ENCODE data around the gene TMPRSS4. TPM values are rescaled to one million over a fixed set of nuclear protein-coding genes. Genes with fewer than 3 reads are reported as not detected.
A peak's percentile ranks its signal among the peaks of the same experiment; 100 is the strongest.

TMPRSS4 gene
- total RNA-seq, 2 experiments from 2014 or later, result not detected

- Histone ChIP-seq H3K9me3 (ENCODE audit: control insufficient read depth in 1 of 2, insufficient read depth in 1 of 2, low read length in 2 of 2) (peaks cover under 1 to 5% of the 10 kb centered on the region in 2 experiments), H3K27ac (ENCODE audit: low read depth in 1 of 2, low read length in 2 of 2) (no peak overlapping the region), H3K4me1 (ENCODE audit: insufficient read depth, low read length) (peaks cover 8% of the 10 kb centered on the region), H3K4me3 (ENCODE audit: low read length) (no peak overlapping the region), H3K36me3 (ENCODE audit: insufficient read depth, low read length) (no peaks in the 10 kb centered on the region), H3K27me3 (ENCODE audit: control insufficient read depth in 1 of 2, insufficient read depth in 2 of 2, low read length in 2 of 2) (no peaks in the 10 kb centered on the region)
- TF ChIP-seq, protein P1, sequence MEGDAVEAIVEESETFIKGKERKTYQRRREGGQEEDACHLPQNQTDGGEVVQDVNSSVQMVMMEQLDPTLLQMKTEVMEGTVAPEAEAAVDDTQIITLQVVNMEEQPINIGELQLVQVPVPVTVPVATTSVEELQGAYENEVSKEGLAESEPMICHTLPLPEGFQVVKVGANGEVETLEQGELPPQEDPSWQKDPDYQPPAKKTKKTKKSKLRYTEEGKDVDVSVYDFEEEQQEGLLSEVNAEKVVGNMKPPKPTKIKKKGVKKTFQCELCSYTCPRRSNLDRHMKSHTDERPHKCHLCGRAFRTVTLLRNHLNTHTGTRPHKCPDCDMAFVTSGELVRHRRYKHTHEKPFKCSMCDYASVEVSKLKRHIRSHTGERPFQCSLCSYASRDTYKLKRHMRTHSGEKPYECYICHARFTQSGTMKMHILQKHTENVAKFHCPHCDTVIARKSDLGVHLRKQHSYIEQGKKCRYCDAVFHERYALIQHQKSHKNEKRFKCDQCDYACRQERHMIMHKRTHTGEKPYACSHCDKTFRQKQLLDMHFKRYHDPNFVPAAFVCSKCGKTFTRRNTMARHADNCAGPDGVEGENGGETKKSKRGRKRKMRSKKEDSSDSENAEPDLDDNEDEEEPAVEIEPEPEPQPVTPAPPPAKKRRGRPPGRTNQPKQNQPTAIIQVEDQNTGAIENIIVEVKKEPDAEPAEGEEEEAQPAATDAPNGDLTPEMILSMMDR (IDR thresholded peaks at IDR 0.05), result no peak
- Mint-ChIP-seq H3K4me1 (ENCODE audit: low read depth) (no peaks in the 10 kb centered on the region), H3K36me3 (ENCODE audit: low read depth) (no peaks in the 10 kb centered on the region), H3K27ac (no peak overlapping the region), H3K9me3 (no peaks in the 10 kb centered on the region), H3K4me3 (no peak overlapping the region), H3K27me3 (no peaks in the 10 kb centered on the region)
- POLR2A ChIA-PET, result no interaction called here
- intact Hi-C loops (cut with DNase I, micrococcal nuclease), result no loop called here
- ATAC-seq (ENCODE audit: poor library complexity), result no peak
- DNase-seq, result peak in 3 of 14 experiments; percentile 6 to 60 (median 30)
- CTCF ChIA-PET, result no interaction called here
These were observed 4.5 kb downstream of the TMPRSS4 start for GRCh38 chr11:118081241-118081958.

DNA sequence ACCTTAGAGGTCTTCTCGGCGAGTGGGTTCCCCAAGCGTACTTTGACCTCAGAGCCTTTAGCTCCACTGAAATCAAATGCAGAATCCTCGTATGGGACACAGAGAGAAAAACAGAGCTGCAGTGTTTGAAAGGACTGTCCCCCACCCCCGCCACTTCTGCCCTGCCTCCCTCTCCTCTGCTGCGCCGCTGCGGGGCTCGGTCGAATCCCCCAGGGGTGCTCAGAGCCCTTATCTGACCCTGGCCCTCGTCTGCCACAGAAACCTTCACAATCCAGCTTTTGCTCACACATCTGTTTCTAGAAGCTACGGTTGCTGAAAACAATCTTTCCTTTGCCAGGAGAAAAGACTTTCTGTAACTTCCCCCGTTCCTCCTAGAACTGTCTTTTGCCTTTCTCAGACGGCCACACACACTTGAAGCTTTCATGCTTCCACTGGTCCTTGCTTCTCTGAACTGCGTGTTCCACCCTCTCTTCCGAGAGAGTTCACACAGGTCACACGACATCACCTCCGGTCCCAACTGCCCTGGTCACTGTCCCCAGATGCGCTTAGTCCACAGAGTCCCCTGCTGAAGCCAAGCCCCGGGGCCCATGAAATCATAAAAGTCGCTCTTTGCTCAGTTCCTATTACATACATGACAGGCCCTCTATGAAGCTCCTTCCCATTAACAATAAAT is 6.1 kb downstream of the TMPRSS4 start:
- Mint-ChIP-seq H3K27me3 (no peaks in the 10 kb centered on the region), H3K27ac (no peak overlapping the region), H3K4me3 (no peak overlapping the region), H3K36me3 (ENCODE audit: low read depth) (no peaks in the 10 kb centered on the region), H3K4me1 (ENCODE audit: low read depth) (no peaks in the 10 kb centered on the region), H3K9me3 (no peaks in the 10 kb centered on the region)
- intact Hi-C loops (cut with DNase I, micrococcal nuclease), result no loop called here
- H3K27ac ChIP-seq (ENCODE audit: low read depth in 1 of 2, low read length in 2 of 2), result no peak overlapping the region
- no peak for DNase-seq
- TF ChIP-seq, protein P1 (IDR thresholded peaks at IDR 0.05), result no peak
- no peak overlapping the region for H3K4me3 ChIP-seq (ENCODE audit: low read length)
- POLR2A ChIA-PET, result no interaction called here
- peaks cover 8% of the 10 kb centered on the region for H3K4me1 ChIP-seq (ENCODE audit: insufficient read depth, low read length)
- H3K36me3 ChIP-seq (ENCODE audit: insufficient read depth, low read length), result no peaks in the 10 kb centered on the region
- ATAC-seq (ENCODE audit: poor library complexity), result no peak
- CTCF ChIA-PET, result interaction anchor here (1.5 kb wide), 1 partner anchor 9 kb away, joined by 3 read pairs; no protein-coding TSS in a partner anchor
- H3K27me3 ChIP-seq (ENCODE audit: control insufficient read depth in 1 of 2, insufficient read depth in 2 of 2, low read length in 2 of 2), result peaks cover 0 to 8% of the 10 kb centered on the region in 2 experiments
- H3K9me3 ChIP-seq (ENCODE audit: control insufficient read depth in 1 of 2, insufficient read depth in 1 of 2, low read length in 2 of 2), result peaks cover 16 to 17% of the 10 kb centered on the region in 2 experiments

- H3K4me3 Mint-ChIP-seq, result no peak overlapping the region
- H3K4me1 ChIP-seq (ENCODE audit: insufficient read depth, low read length), result peaks cover under 1% of the 10 kb centered on the region
- DNase-seq (peak in 1 of 14 experiments; percentile 6), ATAC-seq (ENCODE audit: poor library complexity) (no peak)
- peaks cover 3 to 8% of the 10 kb centered on the region in 2 experiments for H3K27me3 ChIP-seq (ENCODE audit: control insufficient read depth in 1 of 2, insufficient read depth in 2 of 2, low read length in 2 of 2)
- H3K27ac ChIP-seq (ENCODE audit: low read depth in 1 of 2, low read length in 2 of 2), result no peak overlapping the region
- ChIA-PET POLR2A (no interaction called here), CTCF (no interaction called here)
- TF ChIP-seq, protein P1 (IDR thresholded peaks at IDR 0.05), result no peak
- H3K9me3 ChIP-seq (ENCODE audit: control insufficient read depth in 1 of 2, insufficient read depth in 1 of 2, low read length in 2 of 2), result peaks cover 19 to 22% of the 10 kb centered on the region in 2 experiments
- H3K27me3 Mint-ChIP-seq, result no peaks in the 10 kb centered on the region
- H3K27ac Mint-ChIP-seq, result no peak overlapping the region
- no peak overlapping the region for H3K4me3 ChIP-seq (ENCODE audit: low read length)
- H3K9me3 Mint-ChIP-seq, result peaks cover 2% of the 10 kb centered on the region
- H3K36me3 Mint-ChIP-seq (ENCODE audit: low read depth), result no peaks in the 10 kb centered on the region
- H3K4me1 Mint-ChIP-seq (ENCODE audit: low read depth), result no peaks in the 10 kb centered on the region
- intact Hi-C loops (cut with DNase I, micrococcal nuclease), result no loop called here
- H3K36me3 ChIP-seq (ENCODE audit: insufficient read depth, low read length), result no peaks in the 10 kb centered on the region
These were observed 7.4 kb downstream of the TMPRSS4 start for GRCh38 chr11:118084247-118084646.

All from CD4-positive, alpha-beta T cell (primary cell).